NCI-H2081 (cell line): ENCODE measurements around the gene ABHD8.
A peak's percentile ranks its signal among the peaks of the same experiment; 100 is the strongest.

Experiments used
- DNase-seq, 2 experiments: peaks; one replicate each; lab custom pipeline; 2025; lab: John Stamatoyannopoulos, UW

Gene ABHD8, protein sequence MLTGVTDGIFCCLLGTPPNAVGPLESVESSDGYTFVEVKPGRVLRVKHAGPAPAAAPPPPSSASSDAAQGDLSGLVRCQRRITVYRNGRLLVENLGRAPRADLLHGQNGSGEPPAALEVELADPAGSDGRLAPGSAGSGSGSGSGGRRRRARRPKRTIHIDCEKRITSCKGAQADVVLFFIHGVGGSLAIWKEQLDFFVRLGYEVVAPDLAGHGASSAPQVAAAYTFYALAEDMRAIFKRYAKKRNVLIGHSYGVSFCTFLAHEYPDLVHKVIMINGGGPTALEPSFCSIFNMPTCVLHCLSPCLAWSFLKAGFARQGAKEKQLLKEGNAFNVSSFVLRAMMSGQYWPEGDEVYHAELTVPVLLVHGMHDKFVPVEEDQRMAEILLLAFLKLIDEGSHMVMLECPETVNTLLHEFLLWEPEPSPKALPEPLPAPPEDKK

DNA sequence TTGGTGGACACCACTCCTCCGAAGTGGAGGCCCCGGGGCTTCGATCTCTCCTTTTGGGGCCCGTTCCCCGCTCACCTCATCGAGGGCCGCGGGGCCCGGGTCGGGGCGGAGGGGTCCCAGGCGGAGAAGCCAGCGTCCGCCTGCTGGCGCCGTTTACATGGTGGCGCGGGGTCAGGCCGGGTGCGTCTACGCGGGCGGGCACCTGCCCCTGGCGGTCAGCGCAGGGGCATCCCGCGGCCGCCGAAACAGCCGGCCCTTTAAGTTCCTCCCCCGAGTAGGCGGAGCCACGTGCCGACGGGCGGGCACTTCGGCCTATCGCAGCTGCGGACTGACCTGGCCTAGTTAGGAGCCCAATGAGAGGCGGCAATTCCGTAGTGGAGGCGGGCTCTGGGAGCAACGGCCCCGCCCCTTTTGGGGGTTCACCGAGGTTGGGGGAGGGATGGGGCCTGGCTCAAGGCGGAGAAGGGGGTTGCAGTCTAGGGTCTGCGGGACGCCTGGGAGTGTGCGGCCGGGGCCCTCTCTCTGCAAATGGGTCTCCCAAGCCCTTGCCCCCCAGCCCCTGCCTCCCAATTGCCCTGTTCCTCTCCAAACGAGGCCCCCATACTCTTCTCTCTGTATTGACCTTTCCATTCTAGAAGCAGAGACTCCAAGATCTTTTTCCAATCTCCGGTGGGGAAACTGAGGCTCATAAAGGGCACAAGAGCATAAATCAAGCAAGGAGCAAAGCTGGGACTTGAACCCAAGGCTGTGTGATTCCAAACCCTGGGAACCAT, at the start of gene ABHD8:
ABHD8 (minus strand) TSS at position 259 of the 773 bp plus-strand sequence. CDS start 1,809 bp downstream, outside the sequence.
- peak; percentile 92 to 93 for DNase-seq

DNA sequence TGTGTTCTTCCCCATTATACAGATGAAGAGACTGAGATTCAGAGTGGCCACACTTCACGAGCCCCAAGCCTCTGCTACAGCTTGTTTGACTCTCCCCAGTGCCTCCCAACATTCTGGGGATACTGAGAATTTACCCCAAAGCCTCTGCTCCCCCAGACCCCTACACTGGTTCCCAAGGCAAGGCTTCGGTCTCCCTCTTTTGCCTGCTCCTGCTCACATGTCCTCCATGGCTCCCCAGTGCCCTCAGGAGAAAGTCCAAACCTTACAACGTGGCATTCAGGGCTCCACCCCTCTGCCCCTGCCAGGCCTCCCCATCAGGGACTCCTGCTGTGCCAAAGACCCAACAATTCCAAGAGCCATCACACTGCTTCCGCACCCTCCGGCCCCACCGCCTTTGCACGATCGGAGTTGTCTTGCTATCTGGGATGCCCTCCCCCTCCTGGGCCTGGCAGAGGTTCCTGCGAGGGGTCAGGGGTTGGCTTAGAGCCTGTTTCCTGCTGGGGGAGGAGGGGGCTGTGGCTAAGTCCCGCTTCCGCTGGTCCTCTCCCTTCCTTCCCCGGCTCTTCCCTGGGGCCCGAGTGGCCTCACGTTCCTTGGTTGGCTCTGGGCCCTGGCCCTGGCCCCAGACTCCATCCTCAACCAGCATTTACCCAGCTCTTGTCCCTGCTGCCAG, 49.5 kb upstream of the ABHD8 start:
- DNase-seq, result no peak

DNA sequence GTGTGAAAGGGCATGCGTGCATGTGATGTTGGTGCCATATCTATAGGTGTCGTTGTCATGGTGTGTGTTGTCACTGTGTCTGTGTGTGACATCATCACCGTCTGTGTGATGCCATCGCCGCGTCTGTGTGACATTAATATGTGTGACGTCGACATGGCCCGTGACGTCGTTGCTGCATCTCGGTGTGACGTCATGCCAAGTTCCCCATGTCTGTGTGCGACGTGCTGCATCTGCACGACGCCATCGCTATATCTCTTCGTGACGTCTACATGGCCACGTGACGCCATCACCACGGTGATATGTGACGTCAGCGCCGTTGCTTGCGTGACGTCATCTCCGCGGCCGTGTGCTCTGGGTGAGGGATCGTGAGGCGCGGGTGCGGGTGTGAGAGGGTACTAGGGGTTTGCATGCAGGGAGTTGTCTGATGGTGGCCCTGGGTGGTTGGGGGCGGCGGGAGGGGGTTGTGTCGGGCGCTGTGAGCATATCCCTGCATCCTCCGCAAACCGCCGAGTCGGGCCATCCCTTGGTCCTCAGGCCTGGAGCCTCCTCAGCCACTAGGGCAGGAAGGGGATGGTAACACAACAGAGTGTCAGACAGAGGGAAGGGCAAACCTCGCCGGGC, 48.7 kb upstream of the ABHD8 start:
- DNase-seq, result no peak

DNA sequence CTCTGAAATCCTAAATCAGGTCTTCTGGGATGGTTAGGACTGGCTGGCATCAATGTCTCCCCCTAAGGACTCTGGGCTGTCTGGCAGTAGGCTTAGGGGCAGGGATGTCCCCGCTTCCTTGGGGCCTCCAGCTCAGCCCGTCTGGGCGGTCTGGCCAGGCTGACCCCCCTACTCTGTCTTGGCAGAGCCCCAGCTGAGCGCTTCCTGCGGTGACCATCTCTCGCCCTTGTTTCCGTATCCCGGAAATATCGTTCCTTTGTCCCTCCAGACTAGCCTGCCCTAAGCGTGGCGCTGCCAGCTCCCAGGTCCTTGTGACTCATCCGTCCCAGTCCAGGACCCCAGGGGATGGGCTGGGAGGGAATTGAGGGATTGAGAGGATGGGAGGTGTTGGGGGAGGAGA, 45.5 kb upstream of the ABHD8 start:
- peak in 1 of 2 experiments; percentile 46 for DNase-seq

DNA sequence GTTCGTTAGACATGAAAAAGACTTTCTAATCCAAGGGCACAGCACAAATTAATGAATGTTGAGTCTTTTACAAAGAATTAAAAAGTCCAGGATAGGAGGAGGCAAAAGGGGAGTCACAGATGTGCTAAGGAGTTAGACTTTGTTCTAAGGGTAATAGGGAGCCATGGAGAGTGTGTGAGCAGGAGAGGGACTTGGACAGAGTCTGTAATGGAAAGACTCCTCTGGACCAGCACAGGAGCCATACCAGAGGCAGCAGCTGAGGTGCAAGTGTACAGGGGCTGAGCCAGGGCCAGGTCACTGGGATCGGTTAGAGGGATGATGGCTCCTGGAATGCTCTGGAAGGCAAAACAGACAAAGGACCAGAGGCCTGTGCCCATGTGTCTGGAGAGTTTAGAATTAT, 44.7 kb upstream of the ABHD8 start:
- DNase-seq, result no peak

DNA sequence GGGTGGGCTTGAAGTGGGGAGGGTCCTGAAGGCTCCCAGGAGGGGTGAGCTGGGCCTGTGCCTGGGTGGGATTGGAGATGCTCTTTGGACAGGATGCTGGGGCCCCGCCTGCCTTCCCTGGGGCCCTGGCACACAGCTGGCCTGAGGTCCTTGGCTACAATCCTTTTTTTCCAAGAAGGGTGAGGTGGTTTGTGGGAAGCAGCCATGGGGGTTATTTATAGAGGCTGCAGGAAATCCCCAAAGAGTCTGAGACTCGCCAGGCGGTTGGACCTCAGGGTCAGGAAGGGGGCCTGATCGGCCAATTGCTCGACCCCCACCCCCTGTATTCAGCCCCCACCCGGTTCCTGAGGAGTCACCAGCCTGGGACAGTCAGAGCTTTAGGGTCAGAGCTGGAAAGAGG, 44.1 kb upstream of the ABHD8 start:
- no peak for DNase-seq

DNA sequence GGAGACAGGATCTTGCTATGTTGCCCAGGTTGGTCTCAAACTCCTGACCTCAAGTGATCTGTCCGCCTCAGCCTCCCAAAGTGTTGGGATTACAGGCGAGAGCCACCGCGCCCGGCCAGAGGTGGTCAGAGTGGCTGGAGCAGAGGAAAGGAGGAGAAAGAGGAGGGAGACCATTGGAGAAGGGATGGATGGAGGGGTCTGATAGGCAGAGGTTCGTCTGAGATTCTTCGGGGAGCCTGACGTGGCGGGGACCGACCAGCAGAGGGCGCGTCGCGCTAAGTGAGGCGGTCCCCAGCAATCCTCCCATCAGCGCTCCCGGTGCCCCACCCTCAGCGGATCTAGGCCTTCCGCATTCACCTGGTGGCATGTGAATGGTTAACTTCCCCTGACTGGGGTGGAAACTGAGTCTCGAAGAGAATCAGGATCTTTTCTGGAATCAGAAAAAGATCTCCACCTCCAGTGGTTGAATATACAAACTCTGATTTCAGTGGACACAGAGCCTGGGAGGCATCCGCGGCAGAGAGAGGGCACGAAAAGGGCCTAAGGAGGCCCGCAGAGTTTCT, 43.0 kb upstream of the ABHD8 start:
- peak; percentile 10 to 56 for DNase-seq

DNA sequence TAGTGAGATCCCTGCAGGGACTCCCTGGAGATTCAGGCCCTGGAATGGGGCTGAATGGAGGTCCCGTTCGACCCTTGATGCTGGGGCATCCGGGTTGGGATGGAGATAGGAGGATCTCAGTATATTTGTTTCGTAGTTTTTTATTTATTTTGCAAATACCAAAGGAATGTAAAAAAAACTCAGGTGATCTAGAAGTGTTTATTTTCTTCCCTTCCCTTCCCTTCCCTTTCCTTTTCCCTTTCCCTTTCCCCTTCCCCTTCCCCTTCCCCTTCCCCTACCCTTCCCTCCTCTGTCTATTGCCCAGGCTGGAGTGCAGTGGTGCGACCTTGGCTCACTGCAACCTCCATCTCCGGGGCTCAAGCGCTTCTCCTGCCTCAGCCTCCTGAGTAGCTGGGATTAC, 38.6 kb upstream of the ABHD8 start:
- no peak for DNase-seq

DNA sequence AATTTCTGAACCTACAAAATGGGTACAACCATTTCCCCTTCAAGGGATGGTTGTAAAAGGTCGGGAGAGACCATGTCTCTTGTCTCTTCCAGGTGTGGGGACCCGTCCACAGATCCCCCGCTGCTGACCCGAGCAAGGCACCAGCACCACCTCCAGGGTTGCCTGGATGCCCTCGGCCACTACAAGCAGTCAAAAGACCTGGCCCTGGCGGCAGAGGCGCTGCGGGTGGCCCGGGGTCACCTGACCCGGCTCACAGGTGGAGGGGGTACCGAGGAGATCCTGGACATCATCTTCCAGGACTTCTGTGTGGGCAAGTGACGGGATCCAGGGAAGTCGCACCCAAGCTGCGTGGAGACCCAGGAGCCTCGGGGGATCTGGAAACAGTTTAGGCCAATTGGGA, 38.2 kb upstream of the ABHD8 start:
- no peak for DNase-seq

DNA sequence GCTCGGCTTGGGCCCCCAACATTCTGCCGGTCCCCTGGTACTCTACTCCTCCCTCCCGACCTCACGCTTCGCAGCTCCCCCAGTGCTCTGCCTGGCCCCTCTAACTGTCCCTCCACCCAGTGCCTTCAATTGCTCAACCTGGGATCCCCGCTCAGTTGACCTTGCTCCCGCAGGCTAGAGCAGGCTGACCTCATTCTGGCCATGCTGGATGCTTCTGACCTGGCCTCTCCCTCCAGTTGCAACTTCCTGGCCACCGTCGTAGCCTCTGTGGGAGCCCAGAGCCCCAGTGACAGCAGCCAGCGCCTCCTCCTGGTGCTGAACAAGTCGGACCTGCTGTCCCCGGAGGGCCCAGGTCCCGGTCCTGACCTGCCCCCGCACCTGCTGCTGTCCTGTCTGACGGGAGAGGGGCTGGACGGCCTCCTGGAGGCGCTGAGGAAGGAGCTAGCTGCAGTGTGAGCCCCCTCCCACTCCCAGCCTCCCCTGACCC, 37.7 kb upstream of the ABHD8 start:
- DNase-seq, result no peak

DNA sequence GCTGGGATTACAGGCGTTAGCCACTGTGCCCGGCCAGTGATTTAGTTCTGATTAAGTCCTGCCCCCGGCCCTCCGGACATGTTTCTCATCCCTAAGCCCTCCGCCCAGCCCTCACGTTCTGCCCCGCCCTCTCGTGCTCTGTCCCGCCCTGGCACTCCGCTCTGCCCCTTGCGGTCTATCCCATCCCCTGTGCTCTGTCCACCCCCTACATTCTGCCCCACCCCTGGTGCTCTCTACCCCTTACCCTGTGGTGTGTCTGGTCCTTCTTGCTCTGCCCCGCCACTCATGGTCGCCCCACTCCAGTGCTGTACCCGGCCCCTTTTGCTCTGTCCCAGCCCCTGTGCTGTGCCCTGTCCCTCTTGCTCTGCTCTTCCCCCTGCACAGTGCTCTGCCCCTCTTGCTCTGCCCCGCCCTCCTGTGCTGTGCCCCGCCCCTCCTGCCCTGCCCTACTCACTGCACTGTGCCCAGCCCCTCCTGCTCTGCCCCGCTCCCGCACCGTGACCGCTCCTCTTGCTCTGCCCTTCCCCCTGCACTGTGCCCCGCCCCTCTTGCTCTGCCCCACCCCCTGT, 37.2 kb upstream of the ABHD8 start:
- DNase-seq, result no peak

DNA sequence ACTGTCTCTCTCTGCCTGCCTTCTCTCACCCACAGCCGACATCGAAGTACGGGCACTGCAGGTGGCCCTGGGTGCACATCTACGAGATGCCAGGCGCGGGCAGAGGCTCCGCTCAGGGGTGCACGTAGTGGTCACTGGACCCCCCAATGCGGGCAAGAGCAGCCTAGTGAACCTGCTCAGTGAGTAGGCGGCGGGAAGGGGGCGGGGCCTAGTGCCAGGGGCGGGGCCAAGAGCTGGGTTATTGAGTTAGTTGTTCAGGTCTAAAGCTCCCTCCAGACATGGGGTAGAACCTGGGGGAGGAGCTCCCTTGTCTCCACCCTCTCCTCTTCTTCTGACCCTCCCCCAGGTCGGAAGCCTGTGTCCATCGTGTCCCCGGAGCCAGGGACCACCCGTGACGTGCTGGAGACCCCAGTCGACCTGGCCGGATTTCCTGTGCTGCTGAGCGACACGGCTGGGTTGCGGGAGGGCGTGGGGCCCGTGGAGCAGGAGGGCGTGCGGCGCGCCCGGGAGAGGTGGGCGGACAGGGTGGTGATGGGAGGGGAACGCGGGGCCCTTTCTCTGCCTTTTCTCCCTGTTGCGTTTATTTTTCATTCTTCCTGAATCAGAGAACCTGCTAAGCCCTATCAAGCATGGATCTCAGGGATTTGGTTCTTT, 36.0 kb upstream of the ABHD8 start:
- DNase-seq, result no peak

DNA sequence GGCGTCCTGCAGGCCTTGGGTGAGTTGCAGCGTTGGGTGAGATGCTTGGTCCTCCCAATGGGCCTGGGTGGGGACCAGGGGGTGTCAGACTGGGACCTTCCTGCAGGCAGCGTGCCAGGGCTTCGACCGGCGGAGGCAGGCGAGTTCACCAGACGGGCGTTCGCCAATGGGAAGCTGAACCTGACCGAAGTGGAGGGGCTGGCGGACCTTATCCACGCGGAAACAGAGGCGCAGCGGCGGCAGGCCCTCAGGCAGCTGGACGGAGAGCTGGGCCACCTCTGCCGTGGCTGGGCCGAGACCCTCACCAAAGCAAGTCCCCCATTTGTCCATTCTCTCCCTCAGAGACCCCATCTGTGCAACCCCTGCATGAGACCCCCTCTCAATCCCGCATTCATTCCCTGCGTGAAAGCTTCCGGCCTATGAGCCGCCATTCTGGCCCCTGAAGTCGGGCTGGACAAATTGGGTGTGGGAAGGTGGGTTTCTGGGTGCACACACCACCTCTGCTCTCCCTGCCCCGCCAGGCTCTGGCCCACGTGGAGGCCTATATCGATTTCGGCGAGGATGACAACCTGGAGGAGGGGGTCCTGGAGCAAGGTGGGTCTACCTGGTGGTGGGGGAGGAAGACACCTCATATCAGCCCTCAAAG, 35.3 kb upstream of the ABHD8 start:
- DNase-seq, result no peak

DNA sequence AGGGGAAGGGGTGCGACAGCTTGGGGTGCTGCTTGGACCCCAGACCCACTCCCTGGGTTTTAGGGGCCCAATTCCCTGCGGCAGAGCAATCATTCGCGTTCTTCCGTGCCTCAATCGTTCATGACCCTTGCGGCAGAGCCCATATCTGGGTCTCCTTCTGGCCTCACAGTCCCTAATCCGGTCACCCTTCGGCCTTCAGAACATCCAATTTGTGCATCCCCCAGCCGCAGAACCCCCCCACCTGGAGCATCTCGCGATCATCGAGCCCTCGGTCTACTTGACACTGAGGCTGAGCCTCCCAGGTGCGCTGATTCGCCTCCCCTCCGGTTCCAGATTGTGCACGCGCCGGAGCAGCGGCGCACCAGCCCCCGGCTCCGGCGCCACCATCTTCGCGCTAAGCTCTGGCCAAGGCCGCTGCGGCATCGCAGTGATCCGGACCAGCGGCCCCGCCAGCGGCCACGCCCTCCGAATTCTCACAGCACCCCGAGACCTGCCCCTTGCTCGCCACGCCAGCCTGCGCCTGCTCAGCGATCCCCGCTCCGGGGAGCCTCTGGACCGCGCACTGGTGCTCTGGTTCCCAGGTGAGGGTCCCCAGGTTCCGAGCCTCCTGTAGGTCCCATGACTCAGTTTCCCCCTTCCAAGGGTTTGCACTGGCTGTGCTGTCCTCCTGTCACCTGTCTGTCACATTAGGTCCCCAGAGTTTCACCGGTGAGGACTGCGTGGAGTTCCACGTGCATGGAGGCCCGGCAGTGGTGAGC, 34.6 kb upstream of the ABHD8 start:
- DNase-seq, result peak; percentile 17 to 37

DNA sequence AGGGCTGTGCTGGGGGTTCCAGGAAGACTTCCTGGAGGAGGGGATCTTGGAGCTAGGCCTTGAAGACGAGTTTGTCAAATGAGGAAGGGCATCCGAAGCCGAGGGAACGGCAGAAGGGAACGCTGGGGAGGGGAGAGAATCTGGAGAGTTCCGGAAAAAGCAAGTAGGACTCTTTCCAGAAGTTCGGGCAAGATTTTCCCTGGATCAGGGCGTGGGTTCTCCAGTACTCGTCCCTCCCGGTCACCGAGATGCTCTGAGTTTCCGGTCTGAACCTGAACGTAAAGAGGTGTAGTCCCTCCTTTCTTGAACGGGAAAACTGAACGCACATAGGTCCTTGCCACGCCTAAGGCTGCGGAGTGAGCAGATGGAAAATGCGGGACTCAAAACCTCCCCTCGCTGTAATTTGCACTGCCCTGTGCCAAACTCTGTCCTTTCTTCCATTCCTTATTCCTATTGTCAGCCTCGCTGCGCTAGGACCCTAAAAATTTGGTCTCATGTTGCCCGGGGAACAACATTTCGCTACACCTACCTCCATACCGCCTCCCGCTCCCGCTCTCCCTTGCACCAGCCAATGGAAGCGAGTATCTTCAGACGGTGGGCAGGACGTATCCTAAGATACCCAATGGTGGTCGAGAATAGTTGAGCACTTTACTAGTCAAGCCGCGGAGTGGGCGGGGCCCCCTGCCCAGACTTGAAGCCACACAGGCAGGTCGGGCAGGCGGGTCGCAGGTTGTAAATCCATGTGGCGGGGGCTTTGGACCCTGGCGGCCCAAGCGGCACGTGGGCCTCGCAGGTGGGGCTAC, 33.8 kb upstream of the ABHD8 start, which contains the start of gene GTPBP3:
GTPBP3 (plus strand) TSS at position 682 of the 803 bp plus-strand sequence; CDS start at position 741, 59 bp downstream.
- DNase-seq, result peak; percentile 98 to 99

DNA sequence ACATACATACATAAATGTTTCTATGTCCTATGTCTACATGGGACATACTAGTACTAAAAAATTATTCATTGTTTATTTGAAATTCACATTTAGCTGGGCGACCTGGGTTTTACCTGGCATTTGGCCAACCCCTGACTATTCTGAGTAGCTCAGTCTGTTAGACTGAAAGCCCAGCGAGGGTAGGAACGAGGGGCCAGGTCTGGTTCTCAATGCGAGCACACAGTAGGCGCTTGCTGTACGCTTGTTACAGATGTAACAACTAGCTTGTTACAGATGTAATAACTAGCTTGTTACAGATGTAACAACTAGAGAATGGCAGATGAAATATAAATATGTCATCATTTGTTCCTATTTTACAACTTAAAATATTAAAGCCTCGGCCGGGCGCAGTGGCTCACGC, 32.4 kb upstream of the ABHD8 start:
- no peak for DNase-seq

DNA sequence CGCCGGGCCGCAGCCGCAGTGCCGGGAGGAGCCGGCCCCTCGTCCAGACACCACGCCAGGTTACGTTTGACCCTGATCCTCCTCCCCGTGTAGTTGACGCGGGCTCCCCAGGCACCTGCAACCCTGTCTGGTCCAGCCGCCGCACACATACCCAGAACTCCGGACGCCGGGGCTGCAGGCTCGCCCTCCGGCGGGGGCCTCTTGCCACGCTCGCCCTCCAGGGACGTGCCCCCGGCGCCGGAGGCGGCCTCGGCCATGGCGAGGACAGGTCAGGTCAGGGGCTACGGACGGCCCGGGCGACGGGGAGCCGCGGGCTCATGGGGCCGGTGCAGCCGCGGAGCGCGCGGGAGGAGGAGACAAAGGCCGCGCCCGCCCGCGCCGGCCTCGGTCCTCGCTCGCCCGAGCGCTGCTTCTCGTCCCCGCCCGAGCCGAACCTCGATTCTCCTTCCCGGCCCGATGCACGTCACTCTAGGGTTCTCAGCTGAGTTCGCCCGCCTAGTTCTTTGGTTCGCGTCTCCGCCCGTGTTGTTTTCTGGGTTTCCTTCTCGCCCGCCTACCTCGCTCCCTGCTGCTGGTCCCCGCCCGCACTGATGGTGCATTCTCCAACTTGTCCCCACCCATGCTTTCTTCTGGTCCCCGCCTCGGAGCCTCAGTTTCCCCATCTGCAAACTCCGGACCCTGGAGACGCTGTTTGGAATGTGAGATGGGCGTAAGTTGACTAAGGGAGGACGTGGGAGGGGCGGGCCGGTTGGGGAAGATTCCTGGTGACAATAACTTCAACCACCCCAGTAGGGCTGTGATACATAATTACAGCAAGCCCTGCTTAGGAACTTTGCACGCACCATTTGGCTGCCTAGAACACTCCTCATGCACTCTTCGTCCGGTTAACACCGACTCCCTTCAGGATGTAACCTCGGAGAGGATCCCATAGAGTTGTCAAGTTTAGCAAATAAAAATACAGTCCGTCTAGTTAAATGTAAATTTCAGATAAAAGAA, 31.5 kb upstream of the ABHD8 start, which contains the start of gene ANO8:
ANO8 (minus strand) TSS at position 442 of the 996 bp plus-strand sequence; CDS start at position 257, 185 bp downstream.
- DNase-seq, result peak; percentile 93 to 98
